HEK293 (cell line): Measurements from ENCODE around the gene SPINT2.

ENCODE experiments used
- CTCF ChIA-PET: fragments of 350-600 bp; formaldehyde crosslinking; extraction: SDS; loops from one replicate; lab custom pipeline; 2021; ENCODE audit warnings: antibody characterized with exemption; lab: Yijun Ruan, JAX
- POLR2A ChIA-PET: fragments of 300-600 bp; formaldehyde crosslinking; extraction: SDS; loops from one replicate; lab custom pipeline; 2020; ENCODE audit warnings: antibody characterized with exemption, inconsistent platforms; lab: Yijun Ruan, JAX
- H3K27ac ChIP-seq: fragments of 200-500 bp; sonication (Bioruptor generic); 2 replicates; pipeline ENCODE4 v1.5.1; 2014; ENCODE audit warnings: low read depth, low read length, control low read depth, inconsistent platforms; ENCODE audit errors: extremely low read depth
- H3K36me3 ChIP-seq, 2 experiments: fragments of 200-500 bp in 1 of 2; sonication (Bioruptor generic) in 1 of 2; 1 replicate in 1 of 2; 2 replicates in 1 of 2; pipeline ENCODE4 v1.5.1; 2014 to 2017; ENCODE audit warnings: inconsistent platforms in 2 of 2, low read length in 2 of 2; ENCODE audit not compliant: control insufficient read depth in 2 of 2, insufficient read depth in 1 of 2
- H3K4me1 ChIP-seq: fragments of 200-500 bp; sonication (Bioruptor generic); 2 replicates; pipeline ENCODE4 v1.5.1; 2014; ENCODE audit warnings: mild to moderate bottlenecking, low read length, inconsistent platforms; ENCODE audit not compliant: control insufficient read depth, insufficient read depth
- H3K4me3 ChIP-seq: 2 replicates; pipeline ENCODE4 v1.5.1; 2011; ENCODE audit warnings: low read depth, mild to moderate bottlenecking, control low read depth, low read length, moderate library complexity
- H3K9me3 ChIP-seq: fragments of 200-500 bp; sonication (Bioruptor generic); 2 replicates; pipeline ENCODE4 v1.5.1; 2014; ENCODE audit warnings: low read depth, low read length, inconsistent platforms; ENCODE audit not compliant: control insufficient read depth, insufficient read depth
- EGR2 ChIP-seq: fragments of 450-650 bp; formaldehyde crosslinking; IDR thresholded peaks from 2 replicates; pipeline ENCODE4 v1.5.1; 2016; ENCODE audit warnings: low read depth, missing biosample characterization, missing genetic modification characterization
- GLIS2 ChIP-seq: fragments of 450-650 bp; formaldehyde crosslinking; IDR thresholded peaks from 2 replicates; pipeline ENCODE4 v1.5.1; 2016; ENCODE audit warnings: missing biosample characterization, missing genetic modification characterization
- KLF16 ChIP-seq: fragments of 450-650 bp; formaldehyde crosslinking; IDR thresholded peaks from 2 replicates; pipeline ENCODE4 v1.5.1; 2017; ENCODE audit warnings: missing biosample characterization, missing genetic modification characterization
- RBAK ChIP-seq: fragments of 450-650 bp; formaldehyde crosslinking; IDR thresholded peaks from 2 replicates; pipeline ENCODE4 v1.5.1; 2016; ENCODE audit warnings: missing biosample characterization, missing genetic modification characterization
- REST ChIP-seq: fragments of 450-650 bp; formaldehyde crosslinking; IDR thresholded peaks from 2 replicates; pipeline ENCODE4 v1.5.1; 2016; ENCODE audit warnings: missing biosample characterization, missing genetic modification characterization
- SCRT1 ChIP-seq: fragments of 450-650 bp; formaldehyde crosslinking; IDR thresholded peaks from 2 replicates; pipeline ENCODE4 v1.5.1; 2016; ENCODE audit warnings: missing biosample characterization, missing genetic modification characterization, borderline replicate concordance
- SP7 ChIP-seq: fragments of 450-650 bp; formaldehyde crosslinking; IDR thresholded peaks from 2 replicates; pipeline ENCODE4 v1.5.1; 2016; ENCODE audit warnings: missing biosample characterization, missing genetic modification characterization
- WT1 ChIP-seq: fragments of 450-650 bp; formaldehyde crosslinking; IDR thresholded peaks from 2 replicates; pipeline ENCODE4 v1.5.1; 2016; ENCODE audit warnings: missing biosample characterization, missing genetic modification characterization
- ZBTB11 ChIP-seq: fragments of 450-650 bp; formaldehyde crosslinking; conservative IDR thresholded peaks from 2 replicates; pipeline ENCODE4 v1.5.1; 2016; ENCODE audit warnings: low read depth, missing biosample characterization, missing genetic modification characterization
- ZBTB17 ChIP-seq: fragments of 450-650 bp; formaldehyde crosslinking; IDR thresholded peaks from 2 replicates; pipeline ENCODE4 v1.5.1; 2016; ENCODE audit warnings: missing biosample characterization, missing genetic modification characterization
- ZBTB7A ChIP-seq: fragments of 450-650 bp; formaldehyde crosslinking; IDR thresholded peaks from 2 replicates; pipeline ENCODE4 v1.5.1; 2016; ENCODE audit warnings: low read depth, missing biosample characterization, missing genetic modification characterization
- ZNF112 ChIP-seq: fragments of 450-650 bp; formaldehyde crosslinking; IDR thresholded peaks from 2 replicates; pipeline ENCODE4 v1.5.0; 2017; ENCODE audit warnings: missing biosample characterization, missing genetic modification characterization
- ZNF169 ChIP-seq: fragments of 450-650 bp; formaldehyde crosslinking; IDR thresholded peaks from 2 replicates; pipeline ENCODE4 v1.5.1; 2016; ENCODE audit warnings: missing biosample characterization, missing genetic modification characterization
- ZNF184 ChIP-seq: fragments of 450-650 bp; IDR thresholded peaks from 2 replicates; pipeline ENCODE4 v1.5.1; 2018; ENCODE audit warnings: missing biosample characterization, mild to moderate bottlenecking, missing genetic modification characterization
- ZNF280D ChIP-seq: fragments of 450-650 bp; formaldehyde crosslinking; IDR thresholded peaks from 2 replicates; pipeline ENCODE4 v1.5.1; 2016; ENCODE audit warnings: missing biosample characterization, missing genetic modification characterization
- ZNF335 ChIP-seq: fragments of 450-650 bp; formaldehyde crosslinking; conservative IDR thresholded peaks from 2 replicates; pipeline ENCODE4 v1.5.1; 2016; ENCODE audit warnings: missing biosample characterization, missing genetic modification characterization
- ZNF394 ChIP-seq: fragments of 450-650 bp; formaldehyde crosslinking; IDR thresholded peaks from 2 replicates; pipeline ENCODE4 v1.5.1; 2016; ENCODE audit warnings: missing biosample characterization, missing genetic modification characterization, mild to moderate bottlenecking, moderate library complexity, borderline replicate concordance
- ZNF560 ChIP-seq: fragments of 450-650 bp; formaldehyde crosslinking; IDR thresholded peaks from 2 replicates; pipeline ENCODE4 v1.5.1; 2017; ENCODE audit warnings: missing biosample characterization, missing genetic modification characterization, borderline replicate concordance
- ZNF600 ChIP-seq: fragments of 450-650 bp; formaldehyde crosslinking; IDR thresholded peaks from 2 replicates; pipeline ENCODE4 v1.5.1; 2016; ENCODE audit warnings: missing biosample characterization, missing genetic modification characterization
- ZNF626 ChIP-seq: fragments of 450-650 bp; sonication (Bioruptor Pico); formaldehyde crosslinking; IDR thresholded peaks from 2 replicates; pipeline ENCODE4 v1.5.1; 2018; ENCODE audit warnings: missing biosample characterization, missing genetic modification characterization, inconsistent platforms
- ZNF629 ChIP-seq: fragments of 450-650 bp; formaldehyde crosslinking; IDR thresholded peaks from 2 replicates; pipeline ENCODE4 v1.5.1; 2017; ENCODE audit warnings: missing biosample characterization, missing genetic modification characterization
- ZNF664 ChIP-seq: fragments of 450-650 bp; formaldehyde crosslinking; IDR thresholded peaks from 2 replicates; pipeline ENCODE4 v1.5.1; 2016; ENCODE audit warnings: missing biosample characterization, missing genetic modification characterization
- TF ChIP-seq, protein P1 (sequence below): fragments of 450-650 bp; formaldehyde crosslinking; IDR thresholded peaks from 2 replicates; pipeline ENCODE4 v1.5.1; 2017; ENCODE audit warnings: missing biosample characterization, mild to moderate bottlenecking, missing genetic modification characterization, moderate library complexity

SPINT2 gene

DNA sequence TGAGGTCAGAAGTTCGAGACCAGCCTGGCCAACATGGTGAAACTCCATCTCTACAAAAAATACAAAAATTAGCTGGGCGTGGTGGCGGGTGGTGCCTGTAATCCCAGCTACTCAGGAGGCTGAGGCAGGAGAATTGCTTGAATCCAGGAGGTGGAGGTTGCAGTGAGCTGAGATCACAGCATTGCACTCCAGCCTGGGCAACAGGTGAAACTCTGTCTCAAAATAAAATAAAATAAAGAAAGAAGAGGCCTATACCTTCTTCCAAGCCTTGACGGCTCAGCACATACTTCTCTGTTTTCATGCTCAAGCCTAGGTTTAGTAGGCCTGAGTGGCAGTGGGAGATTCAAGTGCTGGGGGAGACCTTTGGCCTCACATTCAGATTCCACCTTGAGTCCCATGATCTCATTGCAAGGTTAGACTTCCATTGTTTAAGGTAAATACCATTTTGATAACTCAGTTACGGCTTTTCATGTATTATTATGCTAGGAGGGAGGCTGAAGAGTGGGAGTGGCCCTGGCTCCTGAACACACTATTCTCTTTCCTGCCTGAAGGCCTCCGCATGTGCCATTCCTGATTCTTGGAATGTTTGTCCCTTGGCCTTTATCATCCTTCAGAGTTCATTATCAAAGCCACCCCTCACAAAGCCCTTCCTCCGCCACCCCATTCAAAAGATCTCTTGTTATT lies 1.6 kb upstream of the SPINT2 start (continued):
- TF ChIP-seq REST (no peak), ZNF112 (tag by site-specific recombination) (no peak), KLF16 (tag by site-specific recombination) (no peak), SCRT1 (peak; percentile 95), ZNF664 (tag by site-specific recombination) (no peak), SP7 (no peak), ZNF335 (no peak), GLIS2 (no peak), EGR2 (tag by site-specific recombination) (no peak), ZBTB17 (tag by site-specific recombination) (no peak), ZNF600 (tag by site-specific recombination) (no peak), ZNF560 (tag by site-specific recombination) (no peak), ZNF169 (peak; percentile 6; the same call in 1 of the 2 replicates), ZBTB11 (no peak), ZNF626 (tag by site-specific recombination) (no peak)
- TF ChIP-seq, protein P1, sequence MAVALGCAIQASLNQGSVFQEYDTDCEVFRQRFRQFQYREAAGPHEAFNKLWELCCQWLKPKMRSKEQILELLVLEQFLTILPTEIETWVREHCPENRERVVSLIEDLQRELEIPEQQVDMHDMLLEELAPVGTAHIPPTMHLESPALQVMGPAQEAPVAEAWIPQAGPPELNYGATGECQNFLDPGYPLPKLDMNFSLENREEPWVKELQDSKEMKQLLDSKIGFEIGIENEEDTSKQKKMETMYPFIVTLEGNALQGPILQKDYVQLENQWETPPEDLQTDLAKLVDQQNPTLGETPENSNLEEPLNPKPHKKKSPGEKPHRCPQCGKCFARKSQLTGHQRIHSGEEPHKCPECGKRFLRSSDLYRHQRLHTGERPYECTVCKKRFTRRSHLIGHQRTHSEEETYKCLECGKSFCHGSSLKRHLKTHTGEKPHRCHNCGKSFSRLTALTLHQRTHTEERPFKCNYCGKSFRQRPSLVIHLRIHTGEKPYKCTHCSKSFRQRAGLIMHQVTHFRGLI (tag by site-specific recombination), result no peak
- TF ChIP-seq, all 188 proteins: peak for 4

DNA sequence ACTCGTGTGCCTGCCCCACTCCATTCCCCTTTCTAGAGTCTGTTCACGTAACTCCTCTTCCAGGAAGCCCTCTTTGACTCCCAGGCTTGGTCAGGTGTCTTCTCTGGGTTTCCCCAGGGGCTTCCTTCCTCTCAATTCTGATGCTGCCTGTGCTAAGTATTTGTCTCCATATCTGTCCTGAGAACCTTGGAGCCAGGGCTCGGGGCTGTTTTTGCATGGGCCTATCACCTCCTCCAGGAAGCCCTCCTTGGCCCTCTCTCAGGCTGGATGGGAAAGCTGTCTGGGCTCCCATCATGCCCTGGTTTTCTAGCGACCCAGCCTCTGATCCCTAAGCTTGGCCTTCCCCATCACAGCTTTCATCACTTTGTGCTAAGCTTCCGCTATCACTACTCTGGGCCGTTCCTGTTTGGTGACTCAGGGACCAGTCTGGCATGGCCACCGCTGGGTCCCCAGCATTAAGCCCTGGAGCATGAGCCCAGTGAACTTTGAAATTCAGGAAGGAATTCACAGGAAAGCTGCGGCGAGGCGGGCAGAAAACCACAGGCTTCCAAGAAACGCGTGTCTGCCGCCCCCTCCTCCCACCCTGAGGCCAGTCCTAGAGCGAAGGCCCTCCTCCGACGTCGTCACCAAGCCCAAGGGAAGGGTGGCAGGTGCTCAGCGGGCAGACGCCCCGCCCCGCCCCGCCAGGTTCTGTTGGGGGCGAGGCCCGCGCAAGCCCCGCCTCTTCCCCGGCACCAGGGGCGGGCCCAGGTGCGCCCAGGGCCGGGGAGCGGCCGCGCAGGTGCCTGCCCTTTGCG lies 486 bp upstream of the SPINT2 start:
- Histone ChIP-seq H3K36me3 (no peaks in the 10 kb centered on the region; a peak in 1 of 3 replicates), H3K4me1 (peaks cover 44% of the 10 kb centered on the region), H3K27ac (peak overlapping the region; percentile 90), H3K4me3 (peak overlapping the region; percentile 52), H3K9me3 (no peaks in the 10 kb centered on the region)
- CTCF ChIA-PET, result interaction anchor here (0.7 to 8.8 kb wide), 6 partner anchors 14 to 110 kb away, joined by 3 to 48 read pairs (median 4); partner anchors contain the start of genes CATSPERG and PSMD8
- POLR2A ChIA-PET, result interaction anchor here (0.5 to 4.7 kb wide), 27 partner anchors 9 to 1186 kb away, joined by 3 to 26 read pairs (median 3); partner anchors contain the start of genes ACTN4, C19orf33, FAM98C and GGN
- TF ChIP-seq ZNF629 (tag by site-specific recombination) (peak; percentile 11; the same call in 1 of the 2 replicates), ZNF280D (tag by site-specific recombination) (0 out of 2 replicates have a peak, but pooled peaks have one; percentile 30), WT1 (tag by site-specific recombination) (no peak), RBAK (tag by site-specific recombination) (no peak), ZNF184 (tag by site-specific recombination) (no peak; the same call in 1 of the 2 replicates), ZBTB7A (tag by site-specific recombination) (0 out of 2 replicates have a peak, but pooled peaks have one; percentile 9), ZNF394 (tag by site-specific recombination) (no peak; the same call in 1 of the 2 replicates)
